Measurements from ENCODE around the gene CUL1.

GRCh38 chr7:148772297-148773089 lies 73.8 kb downstream of the CUL1 start:
- peak; percentile 50 for TF ChIP-seq POLR2AphosphoS5 (IDR thresholded peaks at IDR 0.05; ENCODE audit: low read depth, low read length)
- TF ChIP-seq, protein P1, sequence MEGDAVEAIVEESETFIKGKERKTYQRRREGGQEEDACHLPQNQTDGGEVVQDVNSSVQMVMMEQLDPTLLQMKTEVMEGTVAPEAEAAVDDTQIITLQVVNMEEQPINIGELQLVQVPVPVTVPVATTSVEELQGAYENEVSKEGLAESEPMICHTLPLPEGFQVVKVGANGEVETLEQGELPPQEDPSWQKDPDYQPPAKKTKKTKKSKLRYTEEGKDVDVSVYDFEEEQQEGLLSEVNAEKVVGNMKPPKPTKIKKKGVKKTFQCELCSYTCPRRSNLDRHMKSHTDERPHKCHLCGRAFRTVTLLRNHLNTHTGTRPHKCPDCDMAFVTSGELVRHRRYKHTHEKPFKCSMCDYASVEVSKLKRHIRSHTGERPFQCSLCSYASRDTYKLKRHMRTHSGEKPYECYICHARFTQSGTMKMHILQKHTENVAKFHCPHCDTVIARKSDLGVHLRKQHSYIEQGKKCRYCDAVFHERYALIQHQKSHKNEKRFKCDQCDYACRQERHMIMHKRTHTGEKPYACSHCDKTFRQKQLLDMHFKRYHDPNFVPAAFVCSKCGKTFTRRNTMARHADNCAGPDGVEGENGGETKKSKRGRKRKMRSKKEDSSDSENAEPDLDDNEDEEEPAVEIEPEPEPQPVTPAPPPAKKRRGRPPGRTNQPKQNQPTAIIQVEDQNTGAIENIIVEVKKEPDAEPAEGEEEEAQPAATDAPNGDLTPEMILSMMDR (IDR thresholded peaks at IDR 0.05 in 2 of 3, conservative IDR thresholded peaks at IDR 0.05 in 1 of 3; ENCODE audit: borderline replicate concordance in 1 of 3, insufficient read depth in 1 of 3, low read depth in 2 of 3, low read length in 2 of 3): no peak

Measured in HCT116 (cell line).